GM21529 (cell line): ENCODE data around the gene TBL1Y.
"Not testable (repeated sequence)": the region's sequence is repeated elsewhere in the genome, so short reads cannot be mapped to it uniquely, and the experiment has no call there.

ENCODE experiments used
- ATAC-seq: cut with Tn5 transposase; IDR thresholded peaks from one replicate; pipeline ENCODE4 v1.9.1; 2021; ENCODE audit not compliant: unreplicated experiment

The TBL1Y gene

DNA sequence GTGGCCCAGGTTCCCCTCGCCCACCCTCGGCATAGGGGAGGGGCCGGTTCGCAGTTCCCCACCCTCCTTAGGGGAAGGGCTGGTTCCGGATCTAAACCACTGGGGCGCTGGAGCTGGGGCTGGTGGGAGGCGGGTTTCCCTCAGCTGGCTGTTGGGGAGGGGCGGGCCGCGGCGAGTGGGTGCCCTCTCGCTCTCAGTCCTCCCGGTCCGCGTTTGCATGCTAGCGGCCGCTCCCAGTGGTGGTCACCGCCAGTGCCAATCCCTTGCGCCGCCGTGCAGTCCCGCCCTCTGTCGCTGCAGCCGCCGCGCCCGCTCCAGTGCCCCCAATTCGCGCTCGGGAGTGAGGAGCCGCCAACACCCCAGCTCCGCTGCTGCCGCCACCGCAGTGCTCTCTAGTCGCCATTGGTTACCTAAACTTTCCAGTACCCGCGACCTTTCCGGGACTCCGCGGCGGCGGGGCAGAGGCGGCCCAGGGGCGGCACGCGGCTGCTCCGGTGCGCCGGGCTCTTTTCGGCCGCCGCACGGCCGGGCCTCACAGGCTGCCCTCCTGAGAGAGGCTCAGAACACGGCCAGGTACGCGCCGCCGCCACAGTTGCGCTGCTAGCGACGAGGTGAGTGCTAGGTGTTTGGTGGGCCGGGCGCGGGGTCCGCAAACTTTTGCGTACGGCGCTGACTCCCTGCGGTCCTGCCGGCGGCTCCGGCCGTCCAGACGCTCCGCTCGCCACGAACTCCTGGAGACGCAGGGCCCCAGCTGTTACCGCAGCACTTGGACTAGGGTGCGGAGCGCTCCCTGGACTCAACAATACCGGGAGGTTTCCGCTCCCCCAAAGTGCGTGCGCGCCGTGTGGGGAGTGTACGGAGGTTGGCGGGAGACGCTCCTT, at the start of gene TBL1Y:
Gene TBL1Y, plus strand, starts transcription at position 326 of the 881 bp plus-strand sequence. CDS start 114,388 bp downstream, outside the sequence.
- ATAC-seq, result no peak

DNA sequence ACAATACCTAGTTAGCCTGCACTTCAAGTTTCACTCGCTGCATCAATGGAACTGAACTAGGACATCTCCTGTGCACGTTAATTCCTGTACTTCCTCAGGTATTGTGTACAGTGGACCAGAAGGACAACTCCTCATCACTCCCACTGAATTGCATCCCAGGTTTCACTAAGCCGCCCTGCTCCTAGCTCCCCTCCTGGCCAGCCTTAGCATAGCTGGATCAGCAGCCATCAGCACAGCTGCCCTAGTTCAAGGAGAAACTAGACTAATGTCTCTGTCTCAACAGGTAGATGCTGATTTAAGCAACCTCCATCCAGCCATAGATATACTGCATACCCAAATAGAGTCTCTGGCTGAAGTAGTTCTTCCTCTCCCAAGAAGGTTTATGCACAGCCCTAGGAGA, 16.0 kb upstream of the TBL1Y start:
- ATAC-seq, result no peak

DNA sequence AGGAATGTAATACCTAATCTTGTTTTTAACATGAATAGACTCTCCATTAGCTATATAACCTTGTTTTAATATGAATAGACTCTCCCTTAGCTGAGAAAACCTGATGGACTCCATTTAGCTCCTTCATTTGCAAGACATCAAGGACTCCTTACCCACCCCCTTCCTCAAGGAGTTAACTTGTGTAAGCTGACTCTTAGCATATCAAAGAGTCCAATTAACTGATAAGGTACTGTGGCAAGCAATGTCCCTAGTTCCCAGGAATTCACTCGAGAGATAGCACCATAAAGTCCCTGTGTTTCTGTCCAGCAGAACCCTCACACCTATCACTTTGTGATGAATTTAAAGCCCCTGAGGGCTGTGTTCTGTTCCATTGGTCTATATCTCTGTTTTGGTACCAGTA, 15.3 kb upstream of the TBL1Y start:
- ATAC-seq, result no peak

DNA sequence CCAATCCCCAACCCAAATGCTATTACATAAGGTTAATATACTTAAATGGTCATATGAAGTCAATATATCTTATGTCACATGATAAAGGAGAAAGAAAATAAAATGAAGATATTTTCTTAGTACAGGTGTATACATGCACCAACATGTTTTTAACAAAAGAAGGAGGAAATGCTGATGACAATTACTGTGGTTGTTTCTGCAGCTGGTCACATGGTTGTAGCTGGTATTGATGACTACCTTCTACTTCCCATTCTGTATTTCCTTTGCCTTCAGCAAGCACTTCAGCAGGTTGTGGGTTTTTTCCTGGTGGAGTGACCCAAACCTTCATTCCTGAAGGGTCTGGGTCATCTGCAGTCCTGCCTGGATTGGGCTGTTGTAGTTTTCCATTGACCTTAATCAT, 8.4 kb upstream of the TBL1Y start:
- not testable (repeated sequence) for ATAC-seq

DNA sequence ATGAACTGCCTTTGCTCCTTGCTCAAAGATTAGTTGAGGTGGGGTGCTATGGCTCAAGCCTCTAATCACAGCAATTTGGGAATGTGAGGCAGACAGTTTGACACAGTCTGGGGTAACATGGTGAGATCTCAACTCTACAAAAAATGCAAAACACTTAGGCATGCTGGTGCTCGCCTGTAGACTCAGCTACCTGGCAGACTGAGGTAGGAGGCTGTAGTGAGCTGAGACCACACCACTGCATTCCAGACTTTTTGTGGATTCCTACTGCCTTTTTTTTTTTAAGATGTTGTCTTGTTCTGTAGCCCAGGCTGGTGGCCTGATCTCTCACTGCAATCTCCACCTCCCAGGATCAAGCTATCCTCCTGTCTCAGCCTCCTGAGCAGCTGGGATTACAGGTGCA, 2.9 kb upstream of the TBL1Y start:
- no peak for ATAC-seq

GRCh38 chrY:6908021-6908420, 2.5 kb upstream of the TBL1Y start:
- ATAC-seq, result not testable (repeated sequence)

DNA sequence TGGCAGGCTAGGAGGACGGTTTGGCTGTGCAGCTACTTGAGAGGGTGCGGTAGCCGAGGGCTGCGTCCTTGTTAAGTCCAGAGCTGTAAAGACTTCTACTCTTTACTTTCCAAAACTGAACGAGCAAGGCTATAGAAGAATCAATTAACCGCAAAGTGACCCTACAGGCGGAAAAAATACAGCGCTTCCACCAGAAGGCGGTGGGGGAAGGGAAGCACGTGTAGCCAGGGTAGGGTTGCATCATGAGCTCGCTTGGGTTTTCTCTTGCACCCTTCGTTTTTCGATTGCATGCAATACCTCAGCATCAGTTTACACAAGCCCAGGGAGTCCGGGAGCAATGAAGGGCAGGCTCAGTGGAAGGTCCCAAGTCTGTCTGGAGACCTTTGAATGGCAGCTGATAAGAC, 1.4 kb upstream of the TBL1Y start:
- ATAC-seq, result no peak

GRCh38 chrY:6909856-6910255, 641 bp upstream of the TBL1Y start:
- no peak for ATAC-seq

DNA sequence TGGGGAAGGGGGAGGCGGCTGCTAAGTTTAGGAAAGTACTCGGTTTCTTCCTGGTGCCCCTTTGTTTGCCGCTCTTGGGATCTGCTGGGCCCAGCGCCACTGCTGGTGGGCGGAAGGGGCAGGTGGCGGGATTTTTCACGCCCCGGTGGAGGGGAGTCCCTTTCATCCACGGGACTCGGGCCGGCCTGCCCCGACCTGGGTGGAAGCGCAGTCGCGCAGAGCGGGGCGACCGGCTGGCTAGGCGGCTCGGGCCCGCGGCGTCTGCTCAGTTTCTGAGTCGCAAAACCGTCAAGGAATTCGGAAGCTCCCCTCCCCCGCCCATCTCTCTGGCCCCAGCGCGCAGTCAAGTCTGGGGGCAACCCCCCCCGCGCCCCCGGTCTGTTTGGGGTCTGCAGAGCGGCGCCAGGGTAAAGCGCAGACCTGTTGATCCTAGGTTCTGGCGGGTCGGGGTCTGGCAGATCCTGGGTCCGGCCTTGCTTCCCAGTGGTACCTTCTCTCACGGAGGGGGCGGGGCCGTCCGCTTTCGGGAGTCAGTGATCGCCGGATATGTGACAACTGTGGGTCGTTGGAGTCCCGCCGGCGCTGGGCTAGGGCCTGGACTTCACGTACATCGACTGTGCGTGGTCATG, 870 bp downstream of the TBL1Y start, which contains the start of gene AMELY:
Gene AMELY, minus strand, starts transcription at position 500 of the 629 bp plus-strand sequence. CDS start 39,144 bp downstream, outside the sequence.
- ATAC-seq, result no peak

GRCh38 chrY:6913362-6913761, 2.9 kb downstream of the TBL1Y start:
- no peak for ATAC-seq

- ATAC-seq, result no peak
Measured at GRCh38 chrY:6921061-6921460, 10.6 kb downstream of the TBL1Y start.

DNA sequence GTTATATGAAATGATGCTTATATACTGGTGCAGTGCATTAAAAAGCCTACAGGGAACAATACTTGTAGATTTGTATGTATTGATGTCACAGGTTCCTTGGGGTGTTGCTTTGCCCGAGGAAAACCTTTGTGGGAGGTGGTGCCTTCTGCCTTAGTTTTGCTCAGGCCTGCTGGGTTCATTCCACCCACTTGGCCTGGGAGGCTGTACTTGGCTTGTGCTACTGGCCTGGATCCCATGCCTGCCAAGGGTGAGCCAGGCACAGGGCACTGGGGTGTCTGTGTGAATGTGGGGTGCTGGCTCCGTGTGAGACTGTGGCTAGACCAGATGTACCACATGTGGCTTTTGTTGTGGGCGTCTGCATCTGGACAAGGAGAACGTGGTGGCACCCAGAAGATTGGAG, 17.8 kb downstream of the TBL1Y start:
- ATAC-seq, result no peak

DNA sequence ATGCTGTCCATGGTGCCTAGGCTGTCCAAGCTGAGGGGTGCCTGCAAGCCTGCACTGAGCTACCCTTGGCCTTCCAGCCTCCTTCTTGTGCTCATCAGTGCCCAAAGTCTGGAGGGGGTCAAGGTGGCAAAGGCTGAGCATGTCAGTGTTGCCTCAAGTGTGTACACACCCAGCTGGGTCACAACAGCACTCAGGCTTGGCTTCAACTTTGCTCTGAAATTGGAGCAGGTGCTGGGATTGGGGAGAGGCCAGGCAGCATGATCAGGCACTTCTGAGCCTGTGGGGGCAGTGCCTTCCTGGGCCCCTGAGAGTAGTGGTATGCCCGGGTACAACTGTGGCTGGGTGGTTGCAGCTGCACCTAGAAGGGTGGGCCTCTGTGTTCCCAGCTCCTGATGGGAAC, 18.7 kb downstream of the TBL1Y start:
- ATAC-seq, result no peak

DNA sequence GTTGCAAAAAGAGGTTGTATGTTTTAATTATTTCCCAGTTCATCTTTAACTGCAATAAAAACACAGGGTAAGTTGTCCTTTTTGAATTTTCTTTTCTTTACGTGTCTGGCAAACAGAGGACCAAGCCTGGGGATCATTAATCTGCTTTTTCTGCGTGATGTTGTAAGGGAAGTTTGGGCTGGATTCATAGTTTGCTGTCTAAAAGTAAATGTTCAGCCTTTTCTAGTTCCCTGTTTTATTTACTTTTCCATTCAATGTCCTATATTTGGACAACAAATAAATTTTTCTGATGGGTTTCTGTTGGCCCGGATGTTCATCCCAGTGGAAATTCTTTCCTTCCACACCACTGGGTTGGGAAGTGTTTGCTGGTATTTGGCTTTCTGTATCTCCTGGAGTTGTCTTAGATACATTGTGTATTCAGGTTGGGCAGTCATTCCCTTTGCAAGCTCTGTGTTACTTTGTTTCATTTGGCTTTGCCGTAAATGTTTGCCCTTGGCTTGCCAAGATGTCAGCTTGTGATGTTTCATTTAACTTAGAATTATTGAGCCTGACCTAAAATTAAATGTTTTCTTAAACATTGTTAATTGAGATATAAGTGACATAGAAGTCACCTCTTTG, 21.4 kb downstream of the TBL1Y start:
- ATAC-seq, result no peak

DNA sequence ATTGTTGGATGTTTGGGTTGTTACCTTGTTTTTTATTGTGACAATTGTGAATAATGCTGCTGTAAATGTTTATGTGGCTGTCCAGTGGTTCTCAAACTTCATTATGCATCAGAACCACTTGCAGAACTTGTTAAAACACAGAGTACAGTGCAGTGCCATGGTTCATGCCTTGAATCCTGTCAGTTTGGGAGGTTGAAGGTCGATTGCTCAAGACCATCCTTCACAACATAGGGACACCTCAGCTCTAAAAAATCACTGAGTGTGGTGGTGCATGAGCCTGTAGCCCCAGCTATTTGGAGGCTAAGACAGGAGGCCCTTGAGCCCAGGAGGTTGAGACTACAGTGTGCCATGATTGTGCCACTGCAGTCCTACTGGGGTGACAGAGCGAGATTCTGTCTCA, 25.0 kb downstream of the TBL1Y start:
- ATAC-seq, result no peak

GRCh38 chrY:6947695-6948094, 37.2 kb downstream of the TBL1Y start:
- no peak for ATAC-seq

GRCh38 chrY:6948378-6948777, 37.9 kb downstream of the TBL1Y start:
- no peak for ATAC-seq

DNA sequence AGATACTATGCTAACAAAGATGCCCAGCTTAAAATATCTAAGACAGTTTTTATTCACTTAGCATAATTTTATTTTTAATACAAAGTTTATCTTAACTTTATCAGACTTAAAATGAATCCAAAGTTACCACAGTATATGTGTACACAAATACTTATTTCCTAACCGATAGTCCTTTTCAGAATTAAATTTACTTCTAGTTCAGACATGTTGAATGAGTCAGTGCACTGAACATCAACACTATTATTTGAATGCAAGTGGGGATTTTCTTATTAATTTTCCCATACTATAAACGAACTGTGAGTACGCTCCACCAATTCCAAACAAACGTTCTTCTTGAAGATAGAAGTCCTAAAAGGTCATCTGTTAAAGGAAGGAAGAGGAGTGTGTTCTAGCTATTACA, 39.5 kb downstream of the TBL1Y start:
- ATAC-seq, result no peak

DNA sequence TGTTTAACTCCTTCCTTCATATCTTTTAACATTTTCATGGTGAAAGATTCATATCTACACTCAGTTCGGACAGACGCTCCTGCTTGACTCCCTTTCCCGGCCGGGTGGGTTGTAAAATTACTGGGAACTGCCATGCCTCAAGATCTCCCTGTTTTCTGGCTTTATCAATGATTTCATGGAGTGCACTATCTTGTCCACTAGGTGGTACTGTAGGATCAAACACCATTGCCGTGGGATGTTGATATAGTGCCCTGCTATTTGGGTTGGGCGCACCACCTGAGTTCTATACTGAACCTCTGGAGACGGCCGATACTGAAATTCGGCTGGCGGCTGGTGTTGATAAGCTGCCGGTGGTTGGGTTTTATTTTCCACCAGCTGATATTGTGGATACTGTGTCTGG, 54.2 kb downstream of the TBL1Y start:
- ATAC-seq, result no peak

DNA sequence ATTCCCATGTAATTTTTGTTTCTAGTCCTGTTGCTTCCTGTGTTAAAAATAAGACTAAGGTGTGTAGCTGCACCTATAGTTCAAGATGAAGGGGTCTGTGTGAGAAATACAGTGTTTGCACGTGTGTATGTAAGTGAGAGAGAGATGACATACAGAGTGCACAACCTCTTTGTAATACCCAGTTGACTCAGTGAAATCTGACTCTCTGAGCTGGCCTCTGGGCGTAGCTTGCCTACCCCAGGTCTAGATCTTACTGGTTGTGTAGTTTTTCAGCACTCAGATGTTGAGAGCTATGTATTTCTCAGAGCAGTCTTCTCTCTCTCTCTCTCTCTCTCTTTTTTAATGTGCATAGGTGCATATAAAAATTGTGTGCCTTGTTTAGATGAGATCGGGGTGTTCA, 56.0 kb downstream of the TBL1Y start:
- ATAC-seq, result no peak

- ATAC-seq, result no peak
Measured at GRCh38 chrY:6967736-6968135, 57.2 kb downstream of the TBL1Y start.

DNA sequence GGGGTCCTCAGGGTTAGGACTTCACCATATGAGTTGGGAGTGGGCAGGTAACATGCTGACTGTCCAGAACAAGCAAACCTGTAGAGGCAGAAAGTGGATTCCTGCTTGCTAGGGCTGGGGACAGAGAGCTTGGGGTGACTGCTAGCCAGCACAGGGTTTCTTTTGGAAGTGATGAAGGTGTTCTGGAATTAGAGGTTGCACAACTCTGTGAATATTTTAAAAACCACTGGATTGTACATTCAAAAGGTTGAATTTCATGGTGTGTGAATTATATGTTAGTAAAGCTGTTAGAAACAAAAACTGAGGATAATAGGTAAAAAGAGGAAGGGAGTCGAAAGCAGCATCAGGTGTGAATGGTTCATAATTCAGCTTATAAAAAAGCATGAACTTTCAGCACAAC, 57.7 kb downstream of the TBL1Y start:
- ATAC-seq, result no peak
